ENCODE data around the gene ZNF462. TPM values are rescaled to one million over a fixed set of nuclear protein-coding genes. Genes with fewer than 3 reads are reported as not detected.
"Not testable (repeated sequence)": the region's sequence is repeated elsewhere in the genome, so short reads cannot be mapped to it uniquely, and the experiment has no call there.

The ZNF462 gene
- total RNA-seq, 2 donors from 2014 or later = 0.67 to 2.6 TPM

DNA sequence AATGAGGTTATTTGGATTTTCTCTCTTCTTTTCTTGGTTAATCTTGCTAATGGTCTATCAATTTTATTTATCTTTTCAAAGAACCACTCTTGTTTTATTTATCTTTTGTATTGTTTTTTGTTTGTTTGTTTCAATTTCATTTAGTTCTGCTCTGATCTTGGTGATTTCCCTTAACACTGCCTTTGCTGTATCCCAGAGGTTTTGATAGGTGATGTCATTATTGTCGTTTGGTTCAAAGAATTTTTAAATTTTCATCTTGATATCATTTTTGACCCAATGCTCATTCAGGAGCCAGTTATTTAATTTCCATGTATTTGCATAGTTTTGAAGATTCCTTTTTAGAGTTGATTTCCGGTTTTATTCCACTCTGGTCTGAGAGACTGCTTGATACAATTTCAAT is 126.9 kb downstream of the ZNF462 start:
- H3K4me1 Mint-ChIP-seq; H3K27ac Mint-ChIP-seq; H3K36me3 Mint-ChIP-seq (ENCODE audit: low read depth); H3K4me3 Mint-ChIP-seq; ATAC-seq (replicated peaks); H3K27me3 Mint-ChIP-seq; H3K9me3 Mint-ChIP-seq: not testable (repeated sequence)

DNA sequence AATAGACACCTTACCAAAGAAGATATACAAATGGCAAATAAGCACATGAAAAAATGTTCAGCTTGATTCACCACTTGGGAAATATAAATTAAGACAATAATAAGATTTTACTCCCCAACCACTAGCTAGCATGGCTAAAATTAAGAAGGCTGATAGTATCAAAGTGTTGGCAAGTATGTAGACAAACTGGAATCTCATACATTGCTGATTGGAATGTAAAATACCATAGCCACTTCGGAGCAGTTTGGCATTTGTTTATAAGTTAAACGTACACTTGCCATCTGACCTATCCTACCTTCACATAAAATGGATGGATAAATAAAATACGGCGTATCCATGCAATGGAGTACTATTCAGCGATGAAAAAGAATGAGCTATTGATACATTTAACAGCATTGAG is 129.2 kb downstream of the ZNF462 start:
- no peaks in the 10 kb centered on the region for H3K36me3 Mint-ChIP-seq (ENCODE audit: low read depth)
- peaks cover 3% of the 10 kb centered on the region for H3K9me3 Mint-ChIP-seq
- H3K27ac Mint-ChIP-seq = no peak overlapping the region
- no peak overlapping the region for H3K4me3 Mint-ChIP-seq
- ATAC-seq (replicated peaks) = no peak
- H3K27me3 Mint-ChIP-seq = no peaks in the 10 kb centered on the region
- H3K4me1 Mint-ChIP-seq = no peaks in the 10 kb centered on the region

DNA sequence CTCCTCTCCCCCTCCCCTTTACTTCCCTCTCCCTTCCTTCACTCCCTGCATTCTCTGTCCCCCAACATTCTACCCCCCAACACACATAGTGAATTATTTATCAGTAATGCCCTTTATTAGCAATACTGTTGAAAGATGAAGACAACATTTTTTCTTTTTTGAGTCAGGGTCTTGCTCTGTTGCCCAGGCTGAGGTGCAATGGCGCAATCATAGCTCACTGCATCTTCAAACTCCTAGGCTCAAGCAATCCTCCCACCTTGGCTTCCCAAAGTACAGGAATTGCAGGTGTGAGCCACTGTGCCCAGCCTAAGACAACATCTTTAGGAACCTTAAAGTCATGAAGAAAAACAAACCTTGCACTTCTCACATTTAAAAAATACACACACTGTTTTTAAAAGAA is 130.6 kb downstream of the ZNF462 start:
- Mint-ChIP-seq H3K36me3 (ENCODE audit: low read depth) (no peaks in the 10 kb centered on the region), H3K27me3 (no peaks in the 10 kb centered on the region), H3K4me1 (no peaks in the 10 kb centered on the region), H3K27ac (no peak overlapping the region), H3K4me3 (no peak overlapping the region), H3K9me3 (peaks cover 3% of the 10 kb centered on the region)
- ATAC-seq (replicated peaks) = no peak

DNA sequence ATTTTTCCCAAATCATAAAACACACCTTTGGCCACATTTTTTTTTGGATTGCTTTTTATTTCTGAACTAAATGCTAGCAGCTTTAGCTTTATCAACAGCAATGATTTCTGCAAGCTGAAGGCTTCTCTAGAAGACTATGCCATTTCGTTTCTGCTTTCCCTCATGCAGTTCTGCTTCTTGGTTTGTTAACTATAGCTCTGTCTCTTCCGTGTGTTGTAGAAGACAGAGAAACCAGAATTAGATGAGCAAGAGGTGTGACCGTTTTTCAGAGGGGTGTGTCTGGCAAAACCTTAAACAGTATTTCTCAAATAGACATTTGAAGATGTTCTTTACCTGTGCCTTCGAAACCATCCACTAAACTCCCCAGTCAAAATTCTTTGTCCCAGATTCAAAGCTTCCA is 131.5 kb downstream of the ZNF462 start:
- Mint-ChIP-seq H3K36me3 (ENCODE audit: low read depth) (no peaks in the 10 kb centered on the region), H3K9me3 (peaks cover 3% of the 10 kb centered on the region), H3K27ac (no peak overlapping the region), H3K27me3 (no peaks in the 10 kb centered on the region), H3K4me3 (no peak overlapping the region), H3K4me1 (no peaks in the 10 kb centered on the region)
- ATAC-seq (replicated peaks) = no peak

DNA sequence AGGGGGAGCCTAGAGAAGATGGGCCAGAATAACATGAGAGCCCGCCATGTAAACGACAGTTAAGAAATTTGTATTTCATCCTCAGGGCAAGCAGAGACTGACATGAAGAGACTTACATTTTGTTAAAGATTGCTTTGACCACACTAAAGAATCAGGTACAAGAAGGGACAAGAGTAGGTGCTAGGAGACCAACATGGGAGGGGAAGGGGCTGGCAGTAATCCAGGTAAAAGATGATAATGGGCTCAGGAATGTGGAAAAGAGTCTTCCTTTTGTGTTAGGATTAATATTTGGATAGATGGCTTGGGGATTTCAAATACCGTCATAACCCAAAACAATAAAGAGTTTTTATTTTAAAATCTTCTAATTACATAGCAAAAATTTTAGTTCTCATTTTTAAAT is 137.3 kb downstream of the ZNF462 start:
- ATAC-seq (replicated peaks) = no peak
- Mint-ChIP-seq H3K27me3 (no peaks in the 10 kb centered on the region), H3K27ac (no peak overlapping the region)

DNA sequence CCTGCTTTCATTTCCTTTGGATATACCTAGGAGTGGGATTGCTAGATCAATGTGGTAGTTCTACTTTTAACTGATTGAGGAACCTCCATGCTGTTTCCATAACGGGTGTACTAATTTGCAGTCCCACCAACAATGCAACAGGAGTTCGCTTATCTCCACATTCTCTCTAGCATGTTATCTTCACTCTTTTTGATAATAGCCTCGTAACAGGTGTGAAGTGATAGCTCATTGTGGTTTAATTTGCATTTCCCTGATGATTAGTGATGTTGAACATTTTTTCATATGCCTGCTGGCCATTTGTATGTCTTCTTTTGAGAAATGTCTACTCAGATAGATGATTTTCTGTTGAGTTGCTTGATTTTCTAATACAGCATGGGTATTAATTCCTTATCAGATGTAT is 142.2 kb downstream of the ZNF462 start:
- ATAC-seq (replicated peaks) = no peak
- H3K36me3 Mint-ChIP-seq (ENCODE audit: low read depth) = no peaks in the 10 kb centered on the region
- H3K4me1 Mint-ChIP-seq = no peaks in the 10 kb centered on the region
- no peak overlapping the region for H3K4me3 Mint-ChIP-seq
- no peak overlapping the region for H3K27ac Mint-ChIP-seq
- H3K9me3 Mint-ChIP-seq = peaks cover 5% of the 10 kb centered on the region
- no peaks in the 10 kb centered on the region for H3K27me3 Mint-ChIP-seq

More for the DNA sequence above, 137.3 kb downstream of the ZNF462 start:
- Mint-ChIP-seq H3K36me3 (ENCODE audit: low read depth) (no peaks in the 10 kb centered on the region), H3K4me3 (no peak overlapping the region), H3K4me1 (no peaks in the 10 kb centered on the region), H3K9me3 (no peaks in the 10 kb centered on the region)

DNA sequence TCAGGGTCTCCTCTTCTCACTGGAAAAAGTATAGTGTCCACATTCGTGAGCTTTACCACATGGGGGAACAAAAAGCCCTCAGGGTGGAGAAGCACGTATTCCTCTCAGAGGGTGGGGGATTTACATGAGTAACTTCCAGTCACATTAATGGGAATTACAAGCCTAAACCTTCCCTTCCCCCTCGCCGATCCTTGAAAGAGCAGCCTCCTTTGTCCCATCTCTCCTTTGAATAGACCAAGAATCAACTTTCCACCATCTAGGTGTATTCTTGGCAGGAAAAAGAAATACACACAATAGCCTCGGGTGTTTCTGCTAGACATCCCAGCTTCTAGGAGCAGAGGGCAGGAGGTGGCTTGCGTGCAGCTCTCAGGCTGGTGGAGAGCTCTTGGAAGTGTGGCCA is 144.4 kb downstream of the ZNF462 start:
- H3K27me3 Mint-ChIP-seq = no peaks in the 10 kb centered on the region
- no peak for ATAC-seq (replicated peaks)
- H3K27ac Mint-ChIP-seq = no peak overlapping the region
- peaks cover 5% of the 10 kb centered on the region for H3K9me3 Mint-ChIP-seq
- no peaks in the 10 kb centered on the region for H3K4me1 Mint-ChIP-seq
- no peak overlapping the region for H3K4me3 Mint-ChIP-seq
- H3K36me3 Mint-ChIP-seq (ENCODE audit: low read depth) = no peaks in the 10 kb centered on the region

DNA sequence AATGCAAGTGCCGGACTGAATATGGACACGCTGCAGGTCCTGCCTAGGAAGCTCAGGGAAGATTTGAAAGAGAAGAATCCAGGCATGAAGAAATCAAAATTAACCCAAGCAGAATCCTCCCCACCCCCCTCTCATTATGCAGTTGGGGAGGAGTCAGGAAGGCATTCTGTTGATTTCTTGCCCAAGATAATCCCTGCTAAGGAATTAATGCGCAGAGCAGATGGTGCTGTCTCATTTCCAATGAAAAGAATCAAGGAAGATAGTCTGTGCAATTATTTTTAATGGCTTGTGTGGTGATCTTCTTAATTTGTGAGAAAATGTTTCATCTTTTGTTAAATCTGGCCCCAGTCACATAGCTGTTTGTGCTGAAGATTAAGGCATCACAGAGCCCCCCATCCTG is 145.0 kb downstream of the ZNF462 start:
- Mint-ChIP-seq H3K36me3 (ENCODE audit: low read depth) (no peaks in the 10 kb centered on the region), H3K27ac (no peak overlapping the region), H3K27me3 (no peaks in the 10 kb centered on the region), H3K4me3 (no peak overlapping the region), H3K9me3 (peaks cover 5% of the 10 kb centered on the region), H3K4me1 (no peaks in the 10 kb centered on the region)
- no peak for ATAC-seq (replicated peaks)

DNA sequence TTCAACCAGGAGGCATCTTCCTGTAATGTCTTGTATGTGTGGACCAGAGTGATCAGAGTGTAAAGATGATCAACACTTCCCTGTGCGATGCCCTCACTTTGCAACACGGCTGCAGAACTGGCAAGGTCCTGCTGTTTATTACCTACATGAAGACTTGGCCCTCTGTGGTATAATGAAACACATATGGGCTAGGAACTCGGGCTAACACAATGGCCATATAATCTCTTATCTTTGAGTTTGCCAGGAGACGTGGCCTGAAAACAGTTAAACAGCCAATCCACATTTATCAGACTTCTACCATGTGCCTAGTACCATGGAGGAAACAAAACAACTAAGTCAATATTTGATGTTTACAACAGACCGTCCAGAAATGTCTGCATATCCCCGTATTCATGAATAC is 145.5 kb downstream of the ZNF462 start:
- Mint-ChIP-seq H3K4me1 (no peaks in the 10 kb centered on the region), H3K27me3 (no peaks in the 10 kb centered on the region), H3K27ac (no peak overlapping the region), H3K36me3 (ENCODE audit: low read depth) (no peaks in the 10 kb centered on the region), H3K4me3 (no peak overlapping the region), H3K9me3 (peaks cover 5% of the 10 kb centered on the region)
- no peak for ATAC-seq (replicated peaks)

DNA sequence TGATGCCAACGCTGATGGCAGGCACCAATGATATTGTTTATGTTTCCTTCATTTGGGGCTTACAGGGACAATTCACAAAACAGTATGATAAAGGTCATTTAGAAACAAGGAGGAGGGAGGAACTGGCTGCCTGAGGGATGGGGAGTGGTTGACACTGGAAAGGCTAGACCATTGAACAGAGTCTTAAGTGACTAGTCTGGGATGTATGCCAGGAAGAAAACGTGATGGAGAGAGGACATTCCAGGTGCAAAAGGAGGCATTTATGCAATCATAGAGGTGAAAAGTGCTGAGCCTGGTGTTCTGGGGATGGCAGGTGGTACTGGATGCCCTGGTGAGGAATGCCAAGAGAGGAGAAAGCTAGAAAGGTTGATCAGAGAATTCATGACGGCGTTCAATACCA is 153.4 kb downstream of the ZNF462 start:
- Mint-ChIP-seq H3K9me3 (peaks cover 5% of the 10 kb centered on the region), H3K27me3 (no peaks in the 10 kb centered on the region), H3K4me1 (no peaks in the 10 kb centered on the region), H3K27ac (no peak overlapping the region), H3K4me3 (no peak overlapping the region), H3K36me3 (ENCODE audit: low read depth) (no peaks in the 10 kb centered on the region)
- ATAC-seq (replicated peaks) = no peak

DNA sequence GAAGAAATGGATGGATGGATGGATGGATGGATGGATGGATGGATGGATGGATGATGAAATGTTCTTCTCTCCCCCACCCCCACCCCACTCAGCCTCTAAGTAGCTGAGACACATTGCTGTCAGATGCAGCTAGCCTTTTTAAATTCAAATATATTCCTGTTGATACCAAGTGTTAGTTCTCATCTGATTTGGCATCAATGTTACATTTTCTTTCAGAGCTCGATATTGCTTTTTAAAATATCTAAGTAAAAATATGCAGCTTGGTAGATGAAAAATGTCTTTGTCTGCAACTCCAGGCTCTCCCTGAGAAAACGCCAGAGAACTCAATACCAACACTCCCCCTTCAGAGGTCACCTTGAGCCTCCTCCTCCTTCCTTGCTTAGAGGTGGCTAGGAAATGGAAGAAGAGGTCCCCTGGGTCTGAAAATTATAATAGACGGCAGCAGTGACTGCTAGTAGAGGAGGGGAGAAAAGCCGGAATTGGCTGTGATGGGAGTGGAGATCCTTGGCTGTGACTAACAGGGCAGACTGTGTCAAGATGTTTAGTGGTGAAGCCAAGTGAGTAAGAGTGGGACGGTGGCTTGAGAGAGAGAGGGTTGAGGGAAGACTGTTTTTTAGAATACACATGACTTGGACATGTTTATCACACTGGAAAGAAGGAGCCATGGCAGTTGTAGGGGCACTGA is 156.0 kb downstream of the ZNF462 start:
- H3K27ac Mint-ChIP-seq = no peak overlapping the region
- no peak for ATAC-seq (replicated peaks)
- no peaks in the 10 kb centered on the region for H3K36me3 Mint-ChIP-seq (ENCODE audit: low read depth)
- H3K27me3 Mint-ChIP-seq = no peaks in the 10 kb centered on the region
- peaks cover 5% of the 10 kb centered on the region for H3K9me3 Mint-ChIP-seq
- no peak overlapping the region for H3K4me3 Mint-ChIP-seq
- no peaks in the 10 kb centered on the region for H3K4me1 Mint-ChIP-seq

DNA sequence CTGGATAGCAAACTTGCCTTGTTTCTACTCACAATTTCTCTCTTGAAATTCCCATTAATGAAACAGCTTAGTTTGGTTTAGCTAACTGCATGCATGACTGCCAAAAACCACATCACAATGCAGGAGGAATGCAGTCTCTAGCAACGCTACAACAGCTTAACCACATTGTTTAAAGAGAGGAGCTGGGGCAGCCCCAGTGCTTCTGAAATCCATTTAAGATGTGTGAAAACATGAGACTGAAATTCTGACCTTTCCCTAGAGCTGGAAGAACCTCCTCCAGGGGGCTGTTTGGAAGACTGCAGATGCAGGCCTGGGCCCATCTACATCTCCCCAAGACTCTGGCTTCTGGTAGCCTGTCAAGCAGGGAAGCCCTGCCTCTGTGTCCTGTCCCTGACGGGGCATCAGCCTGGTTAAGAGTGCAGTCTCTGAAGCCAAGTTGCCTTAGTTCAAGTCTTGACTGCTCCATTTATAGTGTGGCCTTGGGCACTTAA is 157.1 kb downstream of the ZNF462 start:
- H3K4me1 Mint-ChIP-seq = no peaks in the 10 kb centered on the region
- H3K4me3 Mint-ChIP-seq = no peak overlapping the region
- no peaks in the 10 kb centered on the region for H3K36me3 Mint-ChIP-seq (ENCODE audit: low read depth)
- no peak for ATAC-seq (replicated peaks)
- H3K27me3 Mint-ChIP-seq = no peaks in the 10 kb centered on the region
- no peak overlapping the region for H3K27ac Mint-ChIP-seq
- peaks cover 5% of the 10 kb centered on the region for H3K9me3 Mint-ChIP-seq

DNA sequence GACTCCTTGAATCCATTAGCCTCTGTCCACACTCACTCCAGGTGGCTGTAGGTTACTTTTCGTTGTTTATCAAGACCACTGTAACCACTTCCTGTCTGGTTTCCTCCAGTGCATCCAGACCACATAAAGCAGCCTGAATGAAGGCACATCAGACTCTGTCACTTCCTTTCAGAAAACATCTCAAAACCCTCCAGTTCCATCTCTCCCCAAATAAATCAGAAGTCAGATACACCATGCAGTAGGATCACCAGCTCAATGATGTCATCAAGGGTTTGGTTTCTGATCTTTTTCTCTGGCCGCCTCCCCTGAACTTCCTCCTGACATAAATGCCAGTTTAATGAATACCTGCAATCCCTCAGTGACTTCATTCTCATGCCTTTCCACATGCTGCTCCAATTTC is 161.2 kb downstream of the ZNF462 start:
- Mint-ChIP-seq H3K27ac (no peak overlapping the region), H3K4me1 (no peaks in the 10 kb centered on the region)

DNA sequence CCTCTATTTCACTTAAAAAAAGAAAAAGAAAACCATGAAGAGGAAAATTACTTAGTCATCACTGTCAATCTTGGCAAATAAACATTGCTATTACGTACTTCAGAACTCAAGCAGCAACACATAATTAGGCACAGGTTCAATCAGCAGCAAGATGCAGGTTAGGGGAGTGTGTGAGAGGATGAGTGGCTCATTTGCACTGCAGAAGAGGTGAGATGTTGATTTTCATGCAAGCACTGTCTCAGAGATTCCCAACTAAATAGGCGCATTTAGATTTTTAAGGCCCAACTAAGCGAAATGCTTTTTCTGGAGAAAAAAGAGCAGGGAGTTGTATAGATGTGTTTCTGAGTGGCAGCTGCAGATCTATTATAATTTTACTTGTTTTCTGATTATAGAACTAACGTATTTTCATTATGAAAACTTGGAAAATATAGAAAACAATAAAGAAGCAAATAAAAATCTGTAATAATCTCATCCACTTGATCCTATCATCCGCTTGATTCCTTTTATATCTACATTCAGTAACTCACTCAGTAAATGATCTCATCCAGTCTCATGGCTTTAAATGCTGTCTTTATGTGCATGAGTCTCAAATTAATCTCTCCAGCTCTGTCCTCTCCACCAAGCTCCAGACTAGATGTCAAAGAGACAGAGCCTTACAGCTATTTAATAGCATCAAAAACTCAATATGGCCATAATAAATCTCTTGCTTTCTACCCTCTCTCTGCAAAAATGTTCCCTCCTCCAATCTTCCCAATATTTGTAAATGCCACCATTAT is 162.5 kb downstream of the ZNF462 start:
- no peak overlapping the region for H3K4me3 Mint-ChIP-seq
- H3K27me3 Mint-ChIP-seq = no peaks in the 10 kb centered on the region
- no peaks in the 10 kb centered on the region for H3K36me3 Mint-ChIP-seq (ENCODE audit: low read depth)
- no peak for ATAC-seq (replicated peaks)
- H3K9me3 Mint-ChIP-seq = peaks cover 3% of the 10 kb centered on the region
- H3K27ac Mint-ChIP-seq = no peak overlapping the region
- no peaks in the 10 kb centered on the region for H3K4me1 Mint-ChIP-seq

More for the DNA sequence above, 161.2 kb downstream of the ZNF462 start:
- H3K36me3 Mint-ChIP-seq (ENCODE audit: low read depth) = no peaks in the 10 kb centered on the region
- peaks cover 3% of the 10 kb centered on the region for H3K9me3 Mint-ChIP-seq
- no peak overlapping the region for H3K4me3 Mint-ChIP-seq
- no peaks in the 10 kb centered on the region for H3K27me3 Mint-ChIP-seq
- no peak for ATAC-seq (replicated peaks)

DNA sequence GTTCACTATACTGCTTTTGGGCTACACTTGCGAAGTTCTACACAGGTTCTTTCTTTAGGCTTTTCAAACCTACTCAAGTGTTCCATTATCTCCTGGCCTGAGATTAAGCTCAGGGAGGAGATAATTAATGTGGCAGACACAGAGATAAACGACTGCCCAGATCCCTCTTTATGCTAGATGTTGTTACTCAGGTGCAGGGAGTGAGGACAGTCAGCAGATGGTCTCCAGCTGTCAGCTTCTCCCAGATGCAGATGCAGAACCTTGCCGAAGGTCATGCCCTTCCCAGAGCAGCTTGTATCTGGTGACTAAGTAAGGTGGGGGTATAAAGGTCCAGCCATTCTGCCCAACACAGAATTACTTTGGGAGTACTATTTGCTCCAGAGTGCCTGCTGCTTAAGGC is 166.2 kb downstream of the ZNF462 start:
- H3K36me3 Mint-ChIP-seq (ENCODE audit: low read depth) = no peaks in the 10 kb centered on the region
- no peaks in the 10 kb centered on the region for H3K4me1 Mint-ChIP-seq
- peaks cover 8% of the 10 kb centered on the region for H3K9me3 Mint-ChIP-seq
- no peak for ATAC-seq (replicated peaks)
- no peak overlapping the region for H3K27ac Mint-ChIP-seq
- no peaks in the 10 kb centered on the region for H3K27me3 Mint-ChIP-seq
- no peak overlapping the region for H3K4me3 Mint-ChIP-seq

All from activated T-helper 17 cell treated with anti-CD3 and anti-CD28 coated beads, Interleukin-2, amount 50 U/mL, for 72 hours (primary cell).